Glutamatergic neuron (in vitro differentiated cells): ENCODE results near the gene DEXI. TPM values are rescaled to one million over a fixed set of nuclear protein-coding genes. Genes with fewer than 3 reads are reported as not detected.

ENCODE experiments used
- DNase-seq: peaks from one replicate; pipeline ENCODE4 v3.0.0; 2022
- H3K27ac Mint-ChIP-seq: one replicate; pipeline ENCODE4 v1.8.0; 2020; ENCODE audit warnings: mild to moderate bottlenecking, mixed read lengths, inconsistent platforms; ENCODE audit not compliant: unreplicated experiment
- H3K27me3 Mint-ChIP-seq: one replicate; pipeline ENCODE4 v1.8.0; 2020; ENCODE audit warnings: mild to moderate bottlenecking, moderate library complexity, mixed read lengths, inconsistent platforms; ENCODE audit not compliant: unreplicated experiment
- H3K36me3 Mint-ChIP-seq: one replicate; pipeline ENCODE4 v1.8.0; 2020; ENCODE audit warnings: mild to moderate bottlenecking, mixed read lengths, inconsistent platforms; ENCODE audit not compliant: unreplicated experiment
- H3K4me1 Mint-ChIP-seq: one replicate; pipeline ENCODE4 v1.8.0; 2020; ENCODE audit warnings: mild to moderate bottlenecking, low read depth, mixed read lengths, inconsistent platforms; ENCODE audit not compliant: unreplicated experiment
- H3K4me3 Mint-ChIP-seq: one replicate; pipeline ENCODE4 v1.8.0; 2020; ENCODE audit warnings: mild to moderate bottlenecking, mixed read lengths, inconsistent platforms; ENCODE audit not compliant: unreplicated experiment
- H3K9me3 Mint-ChIP-seq: one replicate; pipeline ENCODE4 v1.8.0; 2020; ENCODE audit warnings: mild to moderate bottlenecking, moderate library complexity, mixed read lengths, inconsistent platforms; ENCODE audit not compliant: unreplicated experiment
- total RNA-seq: library from RNA; stranded (reverse); fragmentation: NEBNext Ultra II Directional; extraction: Animal tissue kit (Norgen Biotek cat#: 25700); gene quantifications from one replicate; pipeline ENCODE4 v1.2.1, GENCODE V29; 2021; ENCODE audit not compliant: unreplicated experiment
- TF ChIP-seq, protein P1 (sequence below): fragments of 200-600 bp; sonication (generic); IDR thresholded peaks from one replicate; pipeline ENCODE4 v1.5.0; 2021; ENCODE audit not compliant: partially characterized antibody, unreplicated experiment

Gene DEXI
- total RNA-seq, 1 donor from 2014 or later, result 37.3 TPM

GRCh38 chr16:10964891-10965326 is 22.6 kb upstream of the DEXI start:
- peak overlapping the region; percentile 30 for H3K27ac Mint-ChIP-seq
- H3K4me1 Mint-ChIP-seq, result peaks cover 13% of the 10 kb centered on the region
- H3K9me3 Mint-ChIP-seq, result peaks cover 2% of the 10 kb centered on the region
- H3K4me3 Mint-ChIP-seq, result no peak overlapping the region
- H3K27me3 Mint-ChIP-seq, result peaks cover 3% of the 10 kb centered on the region
- TF ChIP-seq, protein P1, sequence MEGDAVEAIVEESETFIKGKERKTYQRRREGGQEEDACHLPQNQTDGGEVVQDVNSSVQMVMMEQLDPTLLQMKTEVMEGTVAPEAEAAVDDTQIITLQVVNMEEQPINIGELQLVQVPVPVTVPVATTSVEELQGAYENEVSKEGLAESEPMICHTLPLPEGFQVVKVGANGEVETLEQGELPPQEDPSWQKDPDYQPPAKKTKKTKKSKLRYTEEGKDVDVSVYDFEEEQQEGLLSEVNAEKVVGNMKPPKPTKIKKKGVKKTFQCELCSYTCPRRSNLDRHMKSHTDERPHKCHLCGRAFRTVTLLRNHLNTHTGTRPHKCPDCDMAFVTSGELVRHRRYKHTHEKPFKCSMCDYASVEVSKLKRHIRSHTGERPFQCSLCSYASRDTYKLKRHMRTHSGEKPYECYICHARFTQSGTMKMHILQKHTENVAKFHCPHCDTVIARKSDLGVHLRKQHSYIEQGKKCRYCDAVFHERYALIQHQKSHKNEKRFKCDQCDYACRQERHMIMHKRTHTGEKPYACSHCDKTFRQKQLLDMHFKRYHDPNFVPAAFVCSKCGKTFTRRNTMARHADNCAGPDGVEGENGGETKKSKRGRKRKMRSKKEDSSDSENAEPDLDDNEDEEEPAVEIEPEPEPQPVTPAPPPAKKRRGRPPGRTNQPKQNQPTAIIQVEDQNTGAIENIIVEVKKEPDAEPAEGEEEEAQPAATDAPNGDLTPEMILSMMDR, result no peak
- no peak for DNase-seq
- H3K36me3 Mint-ChIP-seq, result no peaks in the 10 kb centered on the region

- H3K4me3 Mint-ChIP-seq, result peak overlapping the region; percentile 54
- H3K4me1 Mint-ChIP-seq, result peaks cover 13% of the 10 kb centered on the region
- peaks cover 3% of the 10 kb centered on the region for H3K27me3 Mint-ChIP-seq
- peak; percentile 92 for DNase-seq
- peaks cover 2% of the 10 kb centered on the region for H3K9me3 Mint-ChIP-seq
- TF ChIP-seq, protein P1, result peak; percentile 89
- peak overlapping the region; percentile 82 for H3K27ac Mint-ChIP-seq
- H3K36me3 Mint-ChIP-seq, result no peaks in the 10 kb centered on the region
These were observed 22.0 kb upstream of the DEXI start for GRCh38 chr16:10964039-10964890.

- no peak for DNase-seq
- H3K9me3 Mint-ChIP-seq, result peaks cover 2% of the 10 kb centered on the region
- H3K27me3 Mint-ChIP-seq, result peaks cover 3% of the 10 kb centered on the region
- no peak overlapping the region for H3K4me3 Mint-ChIP-seq
- no peak overlapping the region for H3K27ac Mint-ChIP-seq
- TF ChIP-seq, protein P1, result no peak
- no peaks in the 10 kb centered on the region for H3K36me3 Mint-ChIP-seq
- H3K4me1 Mint-ChIP-seq, result peaks cover 24% of the 10 kb centered on the region
These were observed 19.0 kb upstream of the DEXI start for GRCh38 chr16:10961231-10961630.

- Mint-ChIP-seq H3K27ac (no peak overlapping the region), H3K4me1 (peaks cover 20% of the 10 kb centered on the region), H3K9me3 (peaks cover 2% of the 10 kb centered on the region), H3K4me3 (no peak overlapping the region), H3K27me3 (peaks cover 2% of the 10 kb centered on the region), H3K36me3 (no peaks in the 10 kb centered on the region)
- TF ChIP-seq, protein P1, result no peak
- no peak for DNase-seq
These were observed 16.9 kb upstream of the DEXI start for GRCh38 chr16:10959161-10959560.
